ENCODE results near the gene RLN1.

DNA sequence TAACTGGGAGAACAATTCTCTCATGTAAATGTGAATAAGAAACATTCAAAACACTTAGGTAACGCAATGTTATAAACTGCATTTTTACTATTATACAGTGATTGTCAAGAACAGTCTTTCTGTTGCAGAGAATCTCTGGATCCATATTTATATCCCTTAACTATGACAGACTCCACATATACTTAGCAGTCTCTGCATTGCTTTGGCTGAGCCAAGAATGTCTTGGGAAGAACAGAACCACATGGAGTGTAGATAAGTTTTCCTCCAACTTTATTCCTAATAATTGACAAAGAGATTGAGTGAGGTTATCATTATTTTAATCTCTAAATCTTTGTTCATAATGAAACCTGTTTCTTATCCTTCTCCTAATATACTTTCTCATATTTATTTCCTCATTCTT lies 15.6 kb upstream of the RLN1 start:
- TF ChIP-seq, protein P1, sequence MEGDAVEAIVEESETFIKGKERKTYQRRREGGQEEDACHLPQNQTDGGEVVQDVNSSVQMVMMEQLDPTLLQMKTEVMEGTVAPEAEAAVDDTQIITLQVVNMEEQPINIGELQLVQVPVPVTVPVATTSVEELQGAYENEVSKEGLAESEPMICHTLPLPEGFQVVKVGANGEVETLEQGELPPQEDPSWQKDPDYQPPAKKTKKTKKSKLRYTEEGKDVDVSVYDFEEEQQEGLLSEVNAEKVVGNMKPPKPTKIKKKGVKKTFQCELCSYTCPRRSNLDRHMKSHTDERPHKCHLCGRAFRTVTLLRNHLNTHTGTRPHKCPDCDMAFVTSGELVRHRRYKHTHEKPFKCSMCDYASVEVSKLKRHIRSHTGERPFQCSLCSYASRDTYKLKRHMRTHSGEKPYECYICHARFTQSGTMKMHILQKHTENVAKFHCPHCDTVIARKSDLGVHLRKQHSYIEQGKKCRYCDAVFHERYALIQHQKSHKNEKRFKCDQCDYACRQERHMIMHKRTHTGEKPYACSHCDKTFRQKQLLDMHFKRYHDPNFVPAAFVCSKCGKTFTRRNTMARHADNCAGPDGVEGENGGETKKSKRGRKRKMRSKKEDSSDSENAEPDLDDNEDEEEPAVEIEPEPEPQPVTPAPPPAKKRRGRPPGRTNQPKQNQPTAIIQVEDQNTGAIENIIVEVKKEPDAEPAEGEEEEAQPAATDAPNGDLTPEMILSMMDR (IDR thresholded peaks at IDR 0.05): no peak
- no peak for TF ChIP-seq POLR2A (IDR thresholded peaks at IDR 0.05)

Measured in tibial nerve (tissue), 3 donors.